ENCODE data around the gene TNNC2.
A peak's percentile ranks its signal among the peaks of the same experiment; 100 is the strongest.
"Not testable (repeated sequence)": the region's sequence is repeated elsewhere in the genome, so short reads cannot be mapped to it uniquely, and the experiment has no call there.

Gene TNNC2

GRCh38 chr20:45801851-45802250 is 25.3 kb downstream of the TNNC2 start:
- no peak overlapping the region for H3K27ac ChIP-seq (replicated peaks)
- no peaks in the 10 kb centered on the region for H3K27me3 ChIP-seq (ENCODE audit: insufficient read depth, poor library complexity, severe bottlenecking)
- DNase-seq (ENCODE audit: low read depth in 1 of 2, low spot score in 1 of 2): no peak
- H3K4me3 ChIP-seq (replicated peaks; ENCODE audit: insufficient read depth, low read length): no peak overlapping the region
- TF ChIP-seq REST (IDR thresholded peaks at IDR 0.05; ENCODE audit: insufficient replicate concordance, low read depth) (no peak), POLR2AphosphoS5 (IDR thresholded peaks at IDR 0.05; ENCODE audit: low read depth) (no peak)

GRCh38 chr20:45798935-45799642 is 28.0 kb downstream of the TNNC2 start:
- H3K4me3 ChIP-seq (replicated peaks; ENCODE audit: insufficient read depth, low read length): no peak overlapping the region
- H3K27ac ChIP-seq (replicated peaks): no peak overlapping the region
- TF ChIP-seq GABPA (IDR thresholded peaks at IDR 0.05; ENCODE audit: low read depth) (no peak), CTCF (IDR thresholded peaks at IDR 0.05; ENCODE audit: insufficient read depth, low read length) (peak; percentile 76)
- no peaks in the 10 kb centered on the region for H3K27me3 ChIP-seq (ENCODE audit: insufficient read depth, poor library complexity, severe bottlenecking)
- DNase-seq (ENCODE audit: low read depth in 1 of 2, low spot score in 1 of 2): peak in 1 of 2 experiments; percentile 74

- H3K27me3 ChIP-seq (ENCODE audit: insufficient read depth, poor library complexity, severe bottlenecking); H3K27ac ChIP-seq (replicated peaks); H3K4me3 ChIP-seq (replicated peaks; ENCODE audit: insufficient read depth, low read length); DNase-seq (ENCODE audit: low read depth in 1 of 2, low spot score in 1 of 2): not testable (repeated sequence)
These were observed 29.2 kb downstream of the TNNC2 start for GRCh38 chr20:45797955-45798354.

- H3K27me3 ChIP-seq (ENCODE audit: insufficient read depth, poor library complexity, severe bottlenecking); H3K4me3 ChIP-seq (replicated peaks; ENCODE audit: insufficient read depth, low read length); DNase-seq (ENCODE audit: low read depth in 1 of 2, low spot score in 1 of 2); H3K27ac ChIP-seq (replicated peaks): not testable (repeated sequence)
These were observed 29.6 kb downstream of the TNNC2 start for GRCh38 chr20:45797510-45797909.

GRCh38 chr20:45796337-45797065 is 30.6 kb downstream of the TNNC2 start:
- no peak for DNase-seq (ENCODE audit: low read depth in 1 of 2, low spot score in 1 of 2)
- no peak overlapping the region for H3K27ac ChIP-seq (replicated peaks)
- no peak overlapping the region for H3K4me3 ChIP-seq (replicated peaks; ENCODE audit: insufficient read depth, low read length)
- TF ChIP-seq SPI1 (IDR thresholded peaks at IDR 0.05; ENCODE audit: borderline replicate concordance, low read depth): no peak
- no peaks in the 10 kb centered on the region for H3K27me3 ChIP-seq (ENCODE audit: insufficient read depth, poor library complexity, severe bottlenecking)

GRCh38 chr20:45792317-45793118 is 34.6 kb downstream of the TNNC2 start:
- DNase-seq (ENCODE audit: low read depth in 1 of 2, low spot score in 1 of 2): peak; percentile 51 to 70
- TF ChIP-seq CTCF (IDR thresholded peaks at IDR 0.05; ENCODE audit: insufficient read depth, low read length): no peak
- peak; percentile 33 for TF ChIP-seq POLR2AphosphoS5 (IDR thresholded peaks at IDR 0.05; ENCODE audit: low read depth)
- TF ChIP-seq REST (IDR thresholded peaks at IDR 0.05; ENCODE audit: insufficient replicate concordance, low read depth): no peak
- TF ChIP-seq SPI1 (IDR thresholded peaks at IDR 0.05; ENCODE audit: borderline replicate concordance, low read depth): peak; percentile 96
- 0 out of 2 replicates have a peak, but pooled peaks have one; percentile 41 for TF ChIP-seq GABPA (IDR thresholded peaks at IDR 0.05; ENCODE audit: low read depth)
- Histone ChIP-seq H3K27ac (replicated peaks) (peak overlapping the region; percentile 92), H3K4me3 (replicated peaks; ENCODE audit: insufficient read depth, low read length) (peak overlapping the region; percentile 95), H3K27me3 (ENCODE audit: insufficient read depth, poor library complexity, severe bottlenecking) (no peaks in the 10 kb centered on the region)

Data from HL-60 (cell line).